KMS-11 (cell line): ENCODE measurements around the gene ECE1.

Source experiments
- H2AFZ ChIP-seq: fragments of 200-600 bp; sonication (generic); 2 replicates; pipeline ENCODE4 v1.6.1; 2016; ENCODE audit warnings: antibody characterized with exemption, mixed run types, low read depth
- H3K27ac ChIP-seq: fragments of 200-600 bp; sonication (generic); 2 replicates; pipeline ENCODE4 v1.6.1; 2016; ENCODE audit warnings: mild to moderate bottlenecking, mixed run types
- H3K27me3 ChIP-seq: fragments of 200-600 bp; sonication (generic); 2 replicates; pipeline ENCODE4 v1.6.1; 2017; ENCODE audit warnings: mild to moderate bottlenecking, low read depth, mixed run types, moderate library complexity; ENCODE audit not compliant: insufficient read depth
- H3K36me3 ChIP-seq: fragments of 200-600 bp; sonication (generic); 2 replicates; pipeline ENCODE4 v1.6.1; 2017; ENCODE audit warnings: mild to moderate bottlenecking, mixed run types; ENCODE audit not compliant: insufficient read depth
- H3K4me1 ChIP-seq: fragments of 200-600 bp; sonication (generic); 2 replicates; pipeline ENCODE4 v1.6.1; 2016; ENCODE audit warnings: mild to moderate bottlenecking, low read depth, mixed run types; ENCODE audit not compliant: poor library complexity, severe bottlenecking
- H3K4me2 ChIP-seq: fragments of 200-600 bp; sonication (generic); 2 replicates; pipeline ENCODE4 v1.7.0; 2016; ENCODE audit warnings: mild to moderate bottlenecking, mixed run types
- H3K4me3 ChIP-seq: fragments of 200-600 bp; sonication (generic); IDR thresholded peaks from 2 replicates; pipeline ENCODE4 v1.6.1; 2017; ENCODE audit warnings: low read depth, low read length, mixed read lengths; ENCODE audit not compliant: insufficient read depth
- H3K79me2 ChIP-seq: fragments of 200-600 bp; sonication (generic); 2 replicates; pipeline ENCODE4 v1.6.1; 2016; ENCODE audit warnings: low read depth, mixed run types; ENCODE audit not compliant: insufficient read depth
- H3K9ac ChIP-seq: fragments of 200-600 bp; sonication (generic); 2 replicates; pipeline ENCODE4 v1.6.1; 2016; ENCODE audit warnings: mild to moderate bottlenecking, mixed run types
- H4K20me1 ChIP-seq: fragments of 200-600 bp; sonication (generic); 2 replicates; pipeline ENCODE4 v1.6.1; 2016; ENCODE audit warnings: mild to moderate bottlenecking, mixed run types; ENCODE audit not compliant: insufficient read depth
- CTCF ChIP-seq: fragments of 200-600 bp; sonication (generic); conservative IDR thresholded peaks from 2 replicates; pipeline ENCODE4 v1.6.1; 2017; ENCODE audit warnings: low read depth, mild to moderate bottlenecking, antibody characterized with exemption, low read length, moderate library complexity, mixed read lengths

Gene ECE1

GRCh38 chr1:21168444-21168843 is 121.8 kb downstream of the ECE1 start:
- H3K27ac ChIP-seq: no peak overlapping the region
- H3K36me3 ChIP-seq: no peaks in the 10 kb centered on the region
- H3K27me3 ChIP-seq: no peaks in the 10 kb centered on the region
- H3K4me2 ChIP-seq: no peak overlapping the region
- peaks cover 37% of the 10 kb centered on the region; the same call in 1 of the 2 replicates for H3K79me2 ChIP-seq
- no peaks in the 10 kb centered on the region for H4K20me1 ChIP-seq
- no peak overlapping the region for H3K9ac ChIP-seq
- TF ChIP-seq CTCF: no peak
- no peaks in the 10 kb centered on the region for H3K4me1 ChIP-seq
- no peak overlapping the region for H2AFZ ChIP-seq
- H3K4me3 ChIP-seq: no peak overlapping the region
